WTC11 (cell line): ENCODE data around the gene LRRC74A. TPM values are rescaled to one million over a fixed set of nuclear protein-coding genes. Genes with fewer than 3 reads are reported as not detected.

Experiments used
- ATAC-seq: fragments of 200-7000 bp; cut with Tn5 transposase; 2 replicates; pipeline ENCODE4 v1.10.0; 2021; ENCODE audit warnings: mild to moderate bottlenecking, moderate library complexity
- CTCF ChIA-PET: fragments of 300-600 bp; sonication (Branson Sonifier 250); formaldehyde crosslinking; loops from one replicate; lab custom pipeline; 2021; ENCODE audit warnings: antibody characterized with exemption; lab: Charles Lee
- POLR2A ChIA-PET: fragments of 350-600 bp; sonication (Branson Sonifier 250); formaldehyde crosslinking; loops from one replicate; lab custom pipeline; 2021; ENCODE audit warnings: antibody characterized with exemption; lab: Charles Lee
- DNase-seq: peaks from one replicate; pipeline ENCODE4 v3.0.0; 2021; ENCODE audit warnings: low spot score
- H3K27ac Mint-ChIP-seq: 2 replicates; pipeline ENCODE4 v1.8.0; 2021; ENCODE audit warnings: mixed read lengths
- H3K27me3 Mint-ChIP-seq: 2 replicates; pipeline ENCODE4 v1.8.0; 2021; ENCODE audit warnings: low read depth, mild to moderate bottlenecking, moderate library complexity, mixed read lengths
- H3K36me3 Mint-ChIP-seq: 2 replicates; pipeline ENCODE4 v1.8.0; 2021; ENCODE audit warnings: mixed read lengths
- H3K4me1 Mint-ChIP-seq: 2 replicates; pipeline ENCODE4 v1.8.0; 2022; ENCODE audit warnings: mixed read lengths
- H3K4me3 Mint-ChIP-seq: 2 replicates; pipeline ENCODE4 v1.8.0; 2021; ENCODE audit warnings: mild to moderate bottlenecking, moderate library complexity, mixed read lengths
- H3K9me3 Mint-ChIP-seq: 2 replicates; pipeline ENCODE4 v1.8.0; 2021; ENCODE audit warnings: mixed read lengths
- AFF4 ChIP-seq: sonication (generic); formaldehyde crosslinking; IDR thresholded peaks from 2 replicates; pipeline ENCODE4 v1.8.1; 2023; ENCODE audit warnings: mild to moderate bottlenecking, missing genetic modification reagents, borderline replicate concordance
- ATF1 ChIP-seq: sonication (generic); formaldehyde crosslinking; IDR thresholded peaks from 2 replicates; pipeline ENCODE4 v1.8.1; 2023; ENCODE audit warnings: mild to moderate bottlenecking, moderate library complexity, missing genetic modification reagents
- CREB1 ChIP-seq: sonication (generic); formaldehyde crosslinking; IDR thresholded peaks from 2 replicates; pipeline ENCODE4 v1.8.0; 2023; ENCODE audit warnings: mild to moderate bottlenecking, missing genetic modification reagents
- E2F1 ChIP-seq: sonication (generic); formaldehyde crosslinking; IDR thresholded peaks from 2 replicates; pipeline ENCODE4 v1.8.0; 2022; ENCODE audit warnings: mild to moderate bottlenecking, missing genetic modification reagents
- ETV6 ChIP-seq: sonication (generic); formaldehyde crosslinking; IDR thresholded peaks from 2 replicates; pipeline ENCODE4 v1.8.1; 2022; ENCODE audit warnings: mild to moderate bottlenecking, missing genetic modification reagents
- FOXJ3 ChIP-seq: sonication (generic); formaldehyde crosslinking; IDR thresholded peaks from 2 replicates; pipeline ENCODE4 v1.9.0; 2021; ENCODE audit warnings: missing genetic modification reagents, mild to moderate bottlenecking, borderline replicate concordance
- FOXK1 ChIP-seq: sonication (generic); formaldehyde crosslinking; IDR thresholded peaks from 2 replicates; pipeline ENCODE4 v1.8.0; 2022; ENCODE audit warnings: mild to moderate bottlenecking, moderate library complexity, missing genetic modification reagents
- FOXP1 ChIP-seq: sonication (generic); formaldehyde crosslinking; IDR thresholded peaks from 2 replicates; pipeline ENCODE4 v1.8.0; 2022; ENCODE audit warnings: missing genetic modification reagents, mild to moderate bottlenecking, moderate library complexity, borderline replicate concordance
- HMGA2 ChIP-seq: fragments of 250-450 bp; sonication (Bioruptor Pico); IDR thresholded peaks from 2 replicates; pipeline ENCODE4 v1.4.0; 2021; ENCODE audit warnings: mild to moderate bottlenecking, moderate library complexity
- IRF1 ChIP-seq: sonication (generic); formaldehyde crosslinking; IDR thresholded peaks from 2 replicates; pipeline ENCODE4 v1.8.0; 2023; ENCODE audit warnings: missing genetic modification reagents
- MAX ChIP-seq: sonication (generic); formaldehyde crosslinking; IDR thresholded peaks from 2 replicates; pipeline ENCODE4 v1.8.0; 2022; ENCODE audit warnings: mild to moderate bottlenecking, missing genetic modification reagents
- MYBL2 ChIP-seq: sonication (generic); formaldehyde crosslinking; IDR thresholded peaks from 2 replicates; pipeline ENCODE4 v1.8.1; 2023; ENCODE audit warnings: mild to moderate bottlenecking, moderate library complexity, missing genetic modification reagents
- NFATC4 ChIP-seq: fragments of 250-450 bp; sonication (Bioruptor Pico); IDR thresholded peaks from 2 replicates; pipeline ENCODE4 v1.9.0; 2021; ENCODE audit warnings: mild to moderate bottlenecking
- NR2C2 ChIP-seq: sonication (generic); formaldehyde crosslinking; IDR thresholded peaks from 2 replicates; pipeline ENCODE4 v1.8.0; 2022; ENCODE audit warnings: mild to moderate bottlenecking, missing genetic modification reagents
- PRRX2 ChIP-seq: fragments of 250-450 bp; sonication (Bioruptor Pico); IDR thresholded peaks from 2 replicates; pipeline ENCODE4 v1.8.0; 2021; ENCODE audit warnings: mild to moderate bottlenecking
- RORB ChIP-seq: fragments of 250-450 bp; sonication (Bioruptor Pico); IDR thresholded peaks from 2 replicates; pipeline ENCODE4 v1.9.0; 2021; ENCODE audit warnings: mild to moderate bottlenecking
- SMAD3 ChIP-seq: sonication (generic); formaldehyde crosslinking; IDR thresholded peaks from 2 replicates; pipeline ENCODE4 v1.8.0; 2022; ENCODE audit warnings: missing genetic modification reagents, mild to moderate bottlenecking, borderline replicate concordance
- SMAD4 ChIP-seq: sonication (generic); formaldehyde crosslinking; IDR thresholded peaks from 2 replicates; pipeline ENCODE4 v1.8.0; 2022; ENCODE audit warnings: mild to moderate bottlenecking, missing genetic modification reagents
- SP1 ChIP-seq: sonication (generic); formaldehyde crosslinking; conservative IDR thresholded peaks from 2 replicates; pipeline ENCODE4 v1.8.1; 2022; ENCODE audit warnings: missing genetic modification reagents
- TEAD1 ChIP-seq: sonication (generic); formaldehyde crosslinking; IDR thresholded peaks from 2 replicates; pipeline ENCODE4 v1.8.0; 2022; ENCODE audit warnings: mild to moderate bottlenecking, missing genetic modification reagents
- ZNF121 ChIP-seq: sonication (generic); formaldehyde crosslinking; IDR thresholded peaks from 2 replicates; pipeline ENCODE4 v1.8.0; 2023; ENCODE audit warnings: missing genetic modification reagents
- ZNF138 ChIP-seq: sonication (generic); formaldehyde crosslinking; conservative IDR thresholded peaks from 2 replicates; pipeline ENCODE4 v1.8.1; 2022; ENCODE audit warnings: mild to moderate bottlenecking, moderate library complexity, missing genetic modification reagents
- ZNF416 ChIP-seq: fragments of 250-450 bp; sonication (Bioruptor Pico); IDR thresholded peaks from 2 replicates; pipeline ENCODE4 v1.9.0; 2021; ENCODE audit warnings: mild to moderate bottlenecking, inconsistent platforms
- ZNF423 ChIP-seq: fragments of 250-450 bp; sonication (Bioruptor Pico); IDR thresholded peaks from 2 replicates; pipeline ENCODE4 v2.1.2; 2022; ENCODE audit warnings: mild to moderate bottlenecking, moderate library complexity
- total RNA-seq: library from RNA; stranded (reverse); gene quantifications from 3 replicates; pipeline ENCODE4 v1.2.3, GENCODE V29; 2021
- TF ChIP-seq, protein P1 (sequence below): sonication (generic); formaldehyde crosslinking; conservative IDR thresholded peaks from 2 replicates; pipeline ENCODE4 v1.8.1; 2022; ENCODE audit warnings: mild to moderate bottlenecking, missing genetic modification reagents
- TF ChIP-seq, protein P2 (sequence below): sonication (generic); formaldehyde crosslinking; IDR thresholded peaks from 2 replicates; pipeline ENCODE4 v1.8.1; 2022; ENCODE audit warnings: low read depth, missing genetic modification reagents, borderline replicate concordance

LRRC74A gene
- total RNA-seq, 1 experiment from 2014 or later: not detected

GRCh38 chr14:76812093-76812421 lies 14.2 kb upstream of the LRRC74A start:
- DNase-seq (no peak), ATAC-seq (peak; percentile 9)
- ChIA-PET CTCF (interaction anchor here (0.5 to 2.8 kb wide), 6 partner anchors 11 to 297 kb away, joined by 3 to 24 read pairs (median 5); no protein-coding TSS in a partner anchor), POLR2A (no interaction called here)
- peaks cover 16% of the 10 kb centered on the region for H3K4me1 Mint-ChIP-seq
- TF ChIP-seq NFATC4 (CRISPR knock-in tag): no peak
- no peak for TF ChIP-seq MAX (CRISPR knock-in tag)
- no peak for TF ChIP-seq SMAD3 (CRISPR knock-in tag)
- TF ChIP-seq, protein P1, sequence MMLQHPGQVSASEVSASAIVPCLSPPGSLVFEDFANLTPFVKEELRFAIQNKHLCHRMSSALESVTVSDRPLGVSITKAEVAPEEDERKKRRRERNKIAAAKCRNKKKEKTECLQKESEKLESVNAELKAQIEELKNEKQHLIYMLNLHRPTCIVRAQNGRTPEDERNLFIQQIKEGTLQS: no peak
- TF ChIP-seq HMGA2 (CRISPR knock-in tag): no peak
- TF ChIP-seq PRRX2 (CRISPR knock-in tag): no peak
- no peak for TF ChIP-seq CREB1
- no peak for TF ChIP-seq TEAD1 (CRISPR knock-in tag)
- TF ChIP-seq ZNF423 (CRISPR knock-in tag): no peak
- TF ChIP-seq, protein P2, sequence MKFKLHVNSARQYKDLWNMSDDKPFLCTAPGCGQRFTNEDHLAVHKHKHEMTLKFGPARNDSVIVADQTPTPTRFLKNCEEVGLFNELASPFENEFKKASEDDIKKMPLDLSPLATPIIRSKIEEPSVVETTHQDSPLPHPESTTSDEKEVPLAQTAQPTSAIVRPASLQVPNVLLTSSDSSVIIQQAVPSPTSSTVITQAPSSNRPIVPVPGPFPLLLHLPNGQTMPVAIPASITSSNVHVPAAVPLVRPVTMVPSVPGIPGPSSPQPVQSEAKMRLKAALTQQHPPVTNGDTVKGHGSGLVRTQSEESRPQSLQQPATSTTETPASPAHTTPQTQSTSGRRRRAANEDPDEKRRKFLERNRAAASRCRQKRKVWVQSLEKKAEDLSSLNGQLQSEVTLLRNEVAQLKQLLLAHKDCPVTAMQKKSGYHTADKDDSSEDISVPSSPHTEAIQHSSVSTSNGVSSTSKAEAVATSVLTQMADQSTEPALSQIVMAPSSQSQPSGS (CRISPR knock-in tag): no peak
- TF ChIP-seq FOXK1 (CRISPR knock-in tag): no peak
- TF ChIP-seq NR2C2 (CRISPR knock-in tag): no peak
- TF ChIP-seq MYBL2 (CRISPR knock-in tag): no peak
- TF ChIP-seq AFF4: no peak
- TF ChIP-seq E2F1: no peak
- TF ChIP-seq, all 79 proteins: peak for 0
- Mint-ChIP-seq H3K27ac (peak overlapping the region; percentile 55), H3K27me3 (peaks cover 3% of the 10 kb centered on the region; the same call in 1 of the 2 replicates), H3K9me3 (no peaks in the 10 kb centered on the region), H3K36me3 (peaks cover 12% of the 10 kb centered on the region), H3K4me3 (peak overlapping the region; percentile 92)

DNA sequence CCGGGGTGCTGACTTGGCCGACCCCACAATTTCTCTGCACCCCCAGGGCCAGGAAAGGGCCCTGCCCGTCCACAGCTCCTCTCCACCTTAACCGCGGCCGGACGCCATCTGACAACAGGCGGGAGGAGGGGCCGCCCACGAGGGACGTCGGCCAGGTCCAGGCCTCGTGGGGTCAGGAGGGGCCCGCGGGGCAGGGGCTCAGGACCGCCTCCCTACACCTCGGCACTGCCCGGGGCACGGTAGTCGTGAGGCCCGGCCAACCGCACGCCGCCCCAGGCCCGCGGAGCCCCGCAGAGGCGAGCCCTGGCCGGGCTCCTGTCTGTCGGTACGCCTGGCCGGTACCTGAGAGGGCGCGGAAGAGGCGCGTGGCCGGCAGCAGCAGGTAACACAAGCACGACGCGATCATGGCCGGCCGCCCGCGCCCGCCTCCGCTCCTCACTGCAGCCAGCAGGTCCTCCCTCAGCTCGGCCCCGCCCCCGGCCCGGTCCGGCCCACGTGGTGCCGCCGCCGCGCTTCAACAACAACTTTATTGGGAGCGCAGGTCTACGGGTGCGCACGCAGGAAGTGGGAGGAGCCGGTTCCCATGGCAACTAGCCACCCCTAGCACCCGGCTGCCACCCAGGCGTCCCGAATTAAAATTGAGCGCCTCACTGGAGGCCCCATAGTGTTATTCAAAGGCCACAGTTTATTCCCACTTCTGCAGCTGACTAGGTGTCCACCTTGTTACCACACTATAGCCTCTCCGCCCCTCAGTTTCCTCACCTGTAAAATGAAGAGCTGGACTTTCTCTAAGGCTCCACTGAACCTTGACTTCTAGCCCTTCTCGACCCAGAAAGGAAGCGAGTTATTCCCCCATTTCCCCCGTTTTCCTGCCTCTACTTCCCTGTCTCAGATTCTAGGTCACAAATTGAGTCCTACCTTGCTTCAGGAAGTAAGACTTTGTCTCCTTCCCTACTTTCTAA lies 13.5 kb upstream of the LRRC74A start, which contains the start of gene ANGEL1:
Gene ANGEL1 (minus strand): TSS at position 461 of the 962 bp plus-strand sequence. CDS start 55 bp downstream, at position 406.
- Mint-ChIP-seq H3K4me3 (peak within 1 kb of the TSS; percentile 92), H3K4me1 (peaks cover 16% of the 10 kb centered on the region), H3K27ac (peak within 1 kb of the TSS; percentile 55), H3K36me3 (peaks cover 11% of the 10 kb centered on the region), H3K9me3 (no peaks in the 10 kb centered on the region), H3K27me3 (peaks cover 3% of the 10 kb centered on the region; the same call in 1 of the 2 replicates)
- CTCF ChIA-PET: interaction anchor here (0.5 to 2.8 kb wide), 7 partner anchors 11 to 297 kb away, joined by 3 to 24 read pairs (median 5); no protein-coding TSS in a partner anchor
- ATAC-seq (peak; percentile 94), DNase-seq (peak; percentile 96)
- POLR2A ChIA-PET: no interaction called here
- TF ChIP-seq IRF1 (CRISPR knock-in tag): no peak
- no peak; the same call in 1 of the 2 replicates for TF ChIP-seq ATF1
- TF ChIP-seq SP1: peak; percentile 100
- TF ChIP-seq SMAD4 (CRISPR knock-in tag): no peak
- no peak for TF ChIP-seq RORB (CRISPR knock-in tag)
- TF ChIP-seq ZNF416 (CRISPR knock-in tag): no peak
- TF ChIP-seq ETV6 (CRISPR knock-in tag): peak; percentile 88
- 0 out of 2 replicates have a peak, but pooled peaks have one; percentile 37 for TF ChIP-seq ZNF138 (CRISPR knock-in tag)
- TF ChIP-seq, protein P2 (CRISPR knock-in tag): no peak
- no peak for TF ChIP-seq FOXJ3
- no peak for TF ChIP-seq ZNF121 (CRISPR knock-in tag)
- peak; percentile 81 for TF ChIP-seq FOXP1
- no peak for TF ChIP-seq SMAD3 (CRISPR knock-in tag)
- TF ChIP-seq FOXK1 (CRISPR knock-in tag): peak; percentile 94
